Gastrocnemius medialis (tissue), 4 donors: ENCODE results near the gene GRIK3.

ENCODE experiments used
- POLR2A ChIP-seq, 2 donors: fragments of 450-650 bp; IDR thresholded peaks; one replicate each; pipeline ENCODE4 v1.6.1; 2017; ENCODE audit warnings: antibody characterized with exemption in 2 of 2, mild to moderate bottlenecking in 2 of 2, moderate library complexity in 2 of 2
- TF ChIP-seq, protein P1 (sequence below), 5 experiments: fragments of 450-650 bp in 3 of 5; fragments of 200-600 bp in 2 of 5; sonication (generic) in 2 of 5; IDR thresholded peaks in 4 of 5; conservative IDR thresholded peaks in 1 of 5; 1 replicate in 4 of 5; 2 replicates in 1 of 5; pipeline ENCODE4 v1.5.1; 2016 to 2019; ENCODE audit warnings: antibody characterized with exemption in 5 of 5, mild to moderate bottlenecking in 3 of 5, moderate library complexity in 3 of 5

DNA sequence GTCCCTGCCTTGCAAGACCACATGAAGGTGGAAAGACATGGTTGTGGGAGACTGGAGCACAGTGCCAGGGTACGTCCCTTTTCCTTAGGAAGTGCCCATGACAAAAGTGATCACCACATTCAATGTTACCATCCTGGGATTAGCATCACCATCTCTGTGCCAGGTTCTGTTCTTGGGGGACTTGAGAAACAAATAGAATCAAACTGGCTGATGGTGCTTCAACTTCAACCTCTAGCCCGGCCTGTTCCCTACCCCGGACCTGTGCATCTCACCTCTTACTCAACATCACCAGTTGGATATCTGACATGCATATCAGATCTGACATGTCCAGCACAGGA lies 153.3 kb downstream of the GRIK3 start:
- TF ChIP-seq, protein P1, sequence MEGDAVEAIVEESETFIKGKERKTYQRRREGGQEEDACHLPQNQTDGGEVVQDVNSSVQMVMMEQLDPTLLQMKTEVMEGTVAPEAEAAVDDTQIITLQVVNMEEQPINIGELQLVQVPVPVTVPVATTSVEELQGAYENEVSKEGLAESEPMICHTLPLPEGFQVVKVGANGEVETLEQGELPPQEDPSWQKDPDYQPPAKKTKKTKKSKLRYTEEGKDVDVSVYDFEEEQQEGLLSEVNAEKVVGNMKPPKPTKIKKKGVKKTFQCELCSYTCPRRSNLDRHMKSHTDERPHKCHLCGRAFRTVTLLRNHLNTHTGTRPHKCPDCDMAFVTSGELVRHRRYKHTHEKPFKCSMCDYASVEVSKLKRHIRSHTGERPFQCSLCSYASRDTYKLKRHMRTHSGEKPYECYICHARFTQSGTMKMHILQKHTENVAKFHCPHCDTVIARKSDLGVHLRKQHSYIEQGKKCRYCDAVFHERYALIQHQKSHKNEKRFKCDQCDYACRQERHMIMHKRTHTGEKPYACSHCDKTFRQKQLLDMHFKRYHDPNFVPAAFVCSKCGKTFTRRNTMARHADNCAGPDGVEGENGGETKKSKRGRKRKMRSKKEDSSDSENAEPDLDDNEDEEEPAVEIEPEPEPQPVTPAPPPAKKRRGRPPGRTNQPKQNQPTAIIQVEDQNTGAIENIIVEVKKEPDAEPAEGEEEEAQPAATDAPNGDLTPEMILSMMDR (IDR thresholded peaks at IDR 0.05 in 4 of 5, conservative IDR thresholded peaks at IDR 0.05 in 1 of 5), result no peak
- TF ChIP-seq POLR2A (IDR thresholded peaks at IDR 0.05), result no peak
